Adrenal gland (tissue), 5 donors: Measurements from ENCODE around the gene S100A1.

Experiments
- CTCF ChIP-seq, 6 experiments: fragments of 450-650 bp in 4 of 6; fragments of 200-600 bp in 2 of 6; sonication (generic) in 1 of 6; IDR thresholded peaks; 1 replicate in 5 of 6; 2 replicates in 1 of 6; pipeline versions ENCODE4 v1.5.1 to v1.8.0; 2016 to 2021; ENCODE audit warnings: antibody characterized with exemption in 6 of 6, mild to moderate bottlenecking in 2 of 6, moderate library complexity in 1 of 6
- POLR2A ChIP-seq, 2 donors: fragments of 450-650 bp; IDR thresholded peaks; one replicate each; pipeline ENCODE4 v1.6.1; 2017; ENCODE audit warnings: antibody characterized with exemption in 2 of 2, mild to moderate bottlenecking in 2 of 2, moderate library complexity in 1 of 2
- donor health status: DM: no; HTN: no; CAD: no.

DNA sequence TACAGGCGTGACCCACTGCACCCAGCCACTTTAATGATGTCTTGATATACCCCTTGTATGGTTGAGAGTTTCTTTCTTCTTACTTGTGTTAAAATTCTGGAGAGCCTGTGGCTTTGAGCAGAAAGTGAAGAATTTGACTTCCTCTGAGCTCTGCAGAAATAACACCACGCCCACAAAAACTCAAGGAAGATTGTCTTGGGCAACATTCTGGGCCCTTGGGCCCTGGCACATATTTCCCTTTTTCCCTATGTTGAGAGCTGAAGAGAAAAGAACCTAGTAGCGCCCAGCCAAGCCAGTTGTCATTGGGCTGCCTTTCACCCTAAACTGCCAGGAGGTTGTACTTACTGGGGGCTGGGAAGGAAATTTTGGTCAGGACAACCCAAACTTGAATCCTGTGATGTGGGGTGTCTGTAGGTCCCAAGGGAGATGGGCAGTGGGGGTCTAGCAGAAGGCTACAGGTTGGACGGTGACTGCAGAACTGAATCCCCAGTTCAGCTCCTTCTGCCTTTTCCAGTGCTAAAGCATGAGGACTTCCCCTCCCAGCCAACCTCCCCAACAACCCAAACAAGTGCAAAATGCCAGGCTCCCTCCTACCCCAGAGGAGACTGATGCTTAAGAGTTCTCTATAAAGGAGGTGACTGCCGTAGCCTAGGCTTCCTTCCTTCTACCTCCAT is 18.6 kb downstream of the S100A1 start:
- TF ChIP-seq POLR2A (IDR thresholded peaks at IDR 0.05), result no peak
- TF ChIP-seq CTCF (IDR thresholded peaks at IDR 0.05), result no peak
